Measurements from ENCODE around the gene IQCH.

The IQCH gene

GRCh38 chr15:67254238-67255175, at the start of gene IQCH, which contains the start of gene AAGAB:
Gene IQCH, plus strand, starts transcription at chr15:67254786. Its CDS starts 111 bp downstream, at chr15:67254897.
Gene AAGAB, minus strand, starts transcription at chr15:67254661. Its CDS starts 30 bp downstream, at chr15:67254631.
- peak; percentile 96 to 98 for DNase-seq

- no peak for DNase-seq
Measured at GRCh38 chr15:67207555-67208207, 46.9 kb upstream of the IQCH start.

- DNase-seq, result no peak
Measured at GRCh38 chr15:67208396-67208795, 46.2 kb upstream of the IQCH start.

- no peak for DNase-seq
Measured at GRCh38 chr15:67210555-67211168, 43.9 kb upstream of the IQCH start.

- DNase-seq, result no peak
Measured at GRCh38 chr15:67212684-67213367, 41.8 kb upstream of the IQCH start.

- DNase-seq, result no peak
Measured at GRCh38 chr15:67215102-67215501, 39.5 kb upstream of the IQCH start.

- no peak for DNase-seq
Measured at GRCh38 chr15:67216859-67217258, 37.7 kb upstream of the IQCH start.

GRCh38 chr15:67218428-67218827, 36.2 kb upstream of the IQCH start:
- no peak for DNase-seq

GRCh38 chr15:67219288-67219687, 35.3 kb upstream of the IQCH start:
- no peak for DNase-seq

- DNase-seq, result no peak
Measured at GRCh38 chr15:67224889-67225288, 29.7 kb upstream of the IQCH start.

- no peak for DNase-seq
Measured at GRCh38 chr15:67225336-67225735, 29.2 kb upstream of the IQCH start.

- DNase-seq, result no peak
Measured at GRCh38 chr15:67227431-67227830, 27.2 kb upstream of the IQCH start.

- DNase-seq, result no peak
Measured at GRCh38 chr15:67227846-67228245, 26.7 kb upstream of the IQCH start.

GRCh38 chr15:67228286-67228685, 26.3 kb upstream of the IQCH start:
- no peak for DNase-seq

GRCh38 chr15:67230504-67230903, 24.1 kb upstream of the IQCH start:
- no peak for DNase-seq

- DNase-seq, result no peak
Measured at GRCh38 chr15:67232591-67232990, 22.0 kb upstream of the IQCH start.

GRCh38 chr15:67240235-67241131, 14.1 kb upstream of the IQCH start:
- peak; percentile 12 to 63 for DNase-seq

- DNase-seq, result peak in 1 of 2 donors; percentile 65
Measured at GRCh38 chr15:67241132-67241855, 13.3 kb upstream of the IQCH start.

- no peak for DNase-seq
Measured at GRCh38 chr15:67242708-67243111, 11.9 kb upstream of the IQCH start.

GRCh38 chr15:67244971-67245478, 9.6 kb upstream of the IQCH start:
- DNase-seq, result no peak

GRCh38 chr15:67246606-67247005, 8.0 kb upstream of the IQCH start:
- peak in 1 of 2 donors; percentile 16 for DNase-seq

Measured in CD4-positive, alpha-beta T cell treated with Interferon alpha-2 for 1 hour (primary cell).